Esophagus muscularis mucosa (tissue), 2 donors: ENCODE measurements around the gene MEAK7.

ENCODE experiments used
- EP300 ChIP-seq: sonication (generic); formaldehyde crosslinking; IDR thresholded peaks from one replicate; pipeline ENCODE4 v1.6.1; 2017; ENCODE audit warnings: antibody characterized with exemption
- POLR2A ChIP-seq: fragments of 450-650 bp; IDR thresholded peaks from one replicate; pipeline ENCODE4 v1.6.1; 2017; ENCODE audit warnings: antibody characterized with exemption, moderate library complexity, mild to moderate bottlenecking, low read depth

- TF ChIP-seq POLR2A: no peak
- TF ChIP-seq EP300: no peak
These were observed 42.8 kb downstream of the MEAK7 start for GRCh38 chr16:84461413-84462295.
